T-cell (primary cell): ENCODE data around the gene ZNF44. TPM values are rescaled to one million over a fixed set of nuclear protein-coding genes. Genes with fewer than 3 reads are reported as not detected.
A peak's percentile ranks its signal among the peaks of the same experiment; 100 is the strongest.

Experiments used
- ATAC-seq, 4 experiments: fragments of 200-7000 bp in 3 of 4; fragments of 150-1000 bp in 1 of 4; cut with Tn5 transposase; replicated peaks in 1 of 4; 1 replicate in 3 of 4; 2 replicates in 1 of 4; pipeline ENCODE4 v1.10.0; 2021; ENCODE audit warnings: moderate library complexity in 3 of 4, mild to moderate bottlenecking in 2 of 4, moderate number of reproducible peaks in 1 of 4
- CTCF ChIA-PET, 2 donors: fragments of 300-600 bp; sonication (Branson Sonifier 250); formaldehyde crosslinking; loops; one replicate each; lab custom pipeline; 2022; ENCODE audit warnings: antibody characterized with exemption in 2 of 2; lab: Charles Lee
- POLR2A ChIA-PET, 2 donors: fragments of 300-600 bp; sonication (Branson Sonifier 250); formaldehyde crosslinking; loops; one replicate each; lab custom pipeline; 2022; ENCODE audit warnings: antibody characterized with exemption in 2 of 2; lab: Charles Lee
- DNase-seq, 35 experiments: peaks; one replicate each; pipeline versions ENCODE4 v3.0.0 to v3.0.0-alpha.2; 2013 to 2023
- H3K27ac ChIP-seq: one replicate; pipeline ENCODE4 v1.5.1; 2013; ENCODE audit warnings: low read length
- H3K27me3 ChIP-seq, 2 experiments: replicated peaks in 1 of 2; 1 replicate in 1 of 2; 2 replicates in 1 of 2; pipeline versions ENCODE4 v1.6.1 to v1.7.0; 2013; ENCODE audit warnings: low read length in 1 of 2, mixed read lengths in 1 of 2; ENCODE audit not compliant: control insufficient read depth in 2 of 2, insufficient read depth in 2 of 2; ENCODE audit errors: extremely low read depth in 1 of 2
- H3K36me3 ChIP-seq, 2 donors: 1 replicate in 1 of 2; 2 replicates in 1 of 2; pipeline versions ENCODE4 v1.6.1 to v1.7.0; 2013; ENCODE audit warnings: low read length in 1 of 2; ENCODE audit not compliant: control insufficient read depth in 2 of 2, insufficient read depth in 1 of 2; ENCODE audit errors: extremely low read depth in 1 of 2
- H3K4me1 ChIP-seq, 2 experiments: 1 replicate in 1 of 2; 2 replicates in 1 of 2; pipeline versions ENCODE4 v1.6.1 to v1.7.0; 2013; ENCODE audit warnings: low read length in 2 of 2, mixed read lengths in 1 of 2; ENCODE audit not compliant: insufficient read depth in 2 of 2, control insufficient read depth in 1 of 2; ENCODE audit errors: extremely low read depth in 1 of 2
- H3K4me3 ChIP-seq, 2 donors: 1 replicate in 1 of 2; 2 replicates in 1 of 2; pipeline versions ENCODE4 v1.5.1 to v1.7.0; 2013; ENCODE audit warnings: mild to moderate bottlenecking in 2 of 2, low read length in 1 of 2, moderate library complexity in 1 of 2; ENCODE audit not compliant: control insufficient read depth in 1 of 2; ENCODE audit errors: extremely low read depth in 1 of 2
- H3K9me3 ChIP-seq: 2 replicates; pipeline ENCODE4 v1.7.0; 2013
- H3K27ac Mint-ChIP-seq, 2 donors: one replicate each; pipeline ENCODE4 v1.8.0; 2020 to 2021; ENCODE audit warnings: mild to moderate bottlenecking in 2 of 2, mixed read lengths in 2 of 2
- H3K27me3 Mint-ChIP-seq, 2 donors: one replicate each; pipeline ENCODE4 v1.8.0; 2021 to 2022; ENCODE audit warnings: mixed read lengths in 2 of 2
- H3K36me3 Mint-ChIP-seq: one replicate; pipeline ENCODE4 v1.8.0; 2021; ENCODE audit warnings: mixed read lengths
- H3K4me1 Mint-ChIP-seq, 3 donors: one replicate each; pipeline ENCODE4 v1.8.0; 2020 to 2022; ENCODE audit warnings: mixed read lengths in 3 of 3, mild to moderate bottlenecking in 1 of 3
- H3K4me3 Mint-ChIP-seq, 3 donors: one replicate each; pipeline ENCODE4 v1.8.0; 2020 to 2022; ENCODE audit warnings: mild to moderate bottlenecking in 3 of 3, mixed read lengths in 3 of 3, moderate library complexity in 3 of 3
- H3K9me3 Mint-ChIP-seq, 3 donors: one replicate each; pipeline ENCODE4 v1.8.0; 2020 to 2022; ENCODE audit warnings: mixed read lengths in 3 of 3
- WGBS: methylation state at CpG from one replicate; pipeline ENCODE4 v1.1.5; 2013; ENCODE audit warnings: missing lambda C conversion rate; ENCODE audit not compliant: insufficient coverage; 5-methylcytosine and 5-hydroxymethylcytosine counted together
- total RNA-seq, 35 experiments: library from RNA in 6 of 35; stranded (reverse) in 6 of 35; fragments of 120-200 nt in 1 of 35; gene quantifications; one replicate each; pipeline versions ENCODE4 v1.2.1 to v1.2.4 and lab custom pipeline; 2013 to 2026

ZNF44 gene
- total RNA-seq, 5 donors from 2014 or later (not counting 1 experiment from before 2014, with no cell fraction given), result 22.8 to 65.1 (median 58.5) TPM

DNA sequence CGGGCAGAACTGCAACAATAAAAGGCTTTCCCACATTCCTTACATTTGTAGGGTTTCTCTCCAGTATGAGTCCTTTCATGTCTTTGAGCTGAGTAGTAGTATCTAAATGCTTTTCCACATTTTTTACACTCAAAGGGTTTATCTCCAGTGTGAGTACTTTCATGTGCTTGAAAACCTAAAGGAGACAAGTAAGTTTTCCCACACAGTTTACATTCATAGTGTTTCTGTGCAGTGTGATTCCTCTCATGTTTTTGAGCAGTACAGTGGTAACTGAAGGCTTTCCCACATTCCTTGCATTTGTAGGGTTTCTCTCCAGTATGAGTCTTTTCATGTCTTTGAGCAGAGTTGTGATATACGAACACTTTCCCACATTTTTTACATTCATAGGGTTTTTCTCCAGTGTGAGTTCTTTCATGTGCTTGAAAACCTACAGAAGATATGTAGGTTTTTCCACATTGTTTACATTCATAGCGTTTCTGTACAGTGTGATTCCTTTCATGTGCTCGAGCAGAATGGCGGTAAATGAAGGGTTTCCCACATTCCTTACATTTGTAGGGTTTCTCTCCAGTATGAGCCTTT, 47.0 kb downstream of the ZNF44 start:
- no peaks in the 10 kb centered on the region for H3K4me1 Mint-ChIP-seq
- DNase-seq (no peak), ATAC-seq (no peak)
- H3K4me3 Mint-ChIP-seq, result no peak overlapping the region
- Histone ChIP-seq H3K36me3 (peaks cover 0 to 18% of the 10 kb centered on the region in 2 donors), H3K4me3 (no peak overlapping the region), H3K27ac (no peak overlapping the region), H3K4me1 (no peaks in the 10 kb centered on the region), H3K9me3 (peaks cover 20% of the 10 kb centered on the region), H3K27me3 (no peaks in the 10 kb centered on the region)
- peaks cover 3 to 56% (median 45%) of the 10 kb centered on the region in 3 donors for H3K9me3 Mint-ChIP-seq
- H3K27ac Mint-ChIP-seq, result no peak overlapping the region
- ChIA-PET CTCF (no interaction called here), POLR2A (no interaction called here)
- H3K36me3 Mint-ChIP-seq, result peaks cover 65% of the 10 kb centered on the region
- no CpG with 5 or more reads among the region's 5 CpGs for WGBS
- no peaks in the 10 kb centered on the region for H3K27me3 Mint-ChIP-seq

- H3K4me3 ChIP-seq, result no peak overlapping the region
- H3K27me3 ChIP-seq, result no peaks in the 10 kb centered on the region
- peaks cover 9 to 56% (median 34%) of the 10 kb centered on the region in 3 donors for H3K9me3 Mint-ChIP-seq
- DNase-seq (peak in 1 of 35 experiments; percentile 9), ATAC-seq (no peak)
- H3K36me3 ChIP-seq, result peaks cover 0 to 16% of the 10 kb centered on the region in 2 donors
- ChIA-PET POLR2A (no interaction called here), CTCF (interaction anchor here in 1 of 2 donors (0.5 kb wide), 1 partner anchor 141 kb away, joined by 10 read pairs; no protein-coding TSS in a partner anchor)
- no peaks in the 10 kb centered on the region for H3K4me1 ChIP-seq
- peaks cover 13% of the 10 kb centered on the region for H3K9me3 ChIP-seq
- H3K4me1 Mint-ChIP-seq, result peaks cover 0 to 1% (median 0%) of the 10 kb centered on the region in 3 donors
- no peak overlapping the region for H3K27ac ChIP-seq
- H3K4me3 Mint-ChIP-seq, result no peak overlapping the region
- H3K27me3 Mint-ChIP-seq, result no peaks in the 10 kb centered on the region
- 100% methylated on average over 1 of the region's 2 CpGs for WGBS
- peaks cover 68% of the 10 kb centered on the region for H3K36me3 Mint-ChIP-seq
- no peak overlapping the region for H3K27ac Mint-ChIP-seq
Measured at GRCh38 chr19:12244370-12244769, 50.3 kb downstream of the ZNF44 start.

DNA sequence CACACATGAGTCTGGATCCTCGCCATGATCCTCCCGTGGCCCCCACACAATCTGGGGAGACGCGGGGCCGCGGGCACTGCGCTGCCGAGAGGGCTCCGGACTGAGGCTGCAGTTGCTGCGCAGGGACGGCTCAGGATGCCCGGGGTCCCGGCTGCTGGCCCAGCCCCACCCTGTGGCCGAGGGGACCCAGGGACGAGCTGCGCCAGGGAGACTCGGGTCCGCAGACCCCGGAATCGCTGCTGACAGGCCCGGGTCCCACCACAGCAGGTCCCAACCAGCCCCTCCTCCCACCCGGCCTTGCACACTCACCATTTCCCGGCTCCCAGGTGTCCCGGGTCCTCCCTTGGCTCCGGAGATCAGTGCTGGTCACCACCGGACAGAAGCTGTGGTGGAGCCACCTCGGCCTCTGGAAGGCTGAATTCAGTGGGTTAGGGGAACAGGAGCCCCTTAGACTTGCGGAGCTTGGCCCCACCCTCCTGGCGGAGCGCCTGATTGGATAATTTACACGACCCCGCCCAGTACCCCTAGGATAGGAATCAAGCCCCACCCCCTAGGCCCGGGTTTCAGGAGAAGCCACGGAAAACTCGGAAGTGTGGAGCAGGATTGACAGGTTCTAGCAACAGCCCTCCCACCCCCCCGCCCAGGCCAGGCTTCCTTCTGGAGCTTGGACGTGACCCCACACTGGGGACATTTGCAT, 57.4 kb downstream of the ZNF44 start:
- POLR2A ChIA-PET, result interaction anchor here in 1 of 2 donors (0.5 kb wide), 1 partner anchor 83 kb away, joined by 4 read pairs; no protein-coding TSS in a partner anchor
- WGBS, result over 99% methylated on average over 18 of the region's 37 CpGs
- CTCF ChIA-PET, result interaction anchor here in 1 of 2 donors (0.5 kb wide), 1 partner anchor 84 kb away, joined by 4 read pairs; no protein-coding TSS in a partner anchor
- Mint-ChIP-seq H3K4me1 (peaks cover 0 to 5% (median 0%) of the 10 kb centered on the region in 3 donors), H3K36me3 (peaks cover 57% of the 10 kb centered on the region), H3K27ac (no peak overlapping the region), H3K9me3 (peaks cover 3 to 25% (median 6%) of the 10 kb centered on the region in 3 donors), H3K27me3 (no peaks in the 10 kb centered on the region), H3K4me3 (no peak overlapping the region)
- Histone ChIP-seq H3K27ac (no peak overlapping the region), H3K4me1 (no peaks in the 10 kb centered on the region), H3K36me3 (peaks cover 3 to 5% of the 10 kb centered on the region in 2 donors), H3K27me3 (no peaks in the 10 kb centered on the region), H3K9me3 (no peaks in the 10 kb centered on the region), H3K4me3 (no peak overlapping the region)
- ATAC-seq (no peak), DNase-seq (no peak)

DNA sequence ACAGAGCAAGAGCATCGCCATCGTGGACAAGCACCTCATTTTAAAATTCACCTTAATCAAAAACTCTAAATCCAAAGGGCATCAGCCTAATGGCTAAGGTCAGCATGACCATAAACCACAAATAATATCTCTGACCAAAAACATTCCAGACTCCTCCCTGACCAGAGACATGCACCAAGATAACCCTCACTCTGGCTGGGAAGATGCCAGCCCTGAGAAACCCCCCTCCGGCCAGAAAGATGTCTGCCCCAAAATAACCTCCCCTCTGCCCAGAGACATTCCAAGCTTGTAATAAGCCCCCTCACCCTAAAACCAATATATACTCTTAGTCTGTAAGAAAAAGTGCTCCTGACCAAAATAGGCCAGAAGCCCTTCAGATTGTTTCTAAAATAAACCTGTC, 61.7 kb downstream of the ZNF44 start:
- Histone ChIP-seq H3K27ac (no peak overlapping the region), H3K9me3 (no peaks in the 10 kb centered on the region), H3K27me3 (no peaks in the 10 kb centered on the region), H3K4me3 (no peak overlapping the region), H3K4me1 (no peaks in the 10 kb centered on the region), H3K36me3 (peaks cover 2 to 3% of the 10 kb centered on the region in 2 donors)
- WGBS, result 100% methylated on average over 2 of the region's 3 CpGs
- Mint-ChIP-seq H3K27me3 (no peaks in the 10 kb centered on the region), H3K4me3 (no peak overlapping the region), H3K36me3 (peaks cover 73% of the 10 kb centered on the region), H3K27ac (no peak overlapping the region), H3K4me1 (peaks cover 0 to 3% (median 0%) of the 10 kb centered on the region in 3 donors), H3K9me3 (peaks cover 0 to 19% (median 7%) of the 10 kb centered on the region in 3 donors)
- ChIA-PET POLR2A (no interaction called here), CTCF (no interaction called here)
- ATAC-seq, result no peak
- no peak for DNase-seq

DNA sequence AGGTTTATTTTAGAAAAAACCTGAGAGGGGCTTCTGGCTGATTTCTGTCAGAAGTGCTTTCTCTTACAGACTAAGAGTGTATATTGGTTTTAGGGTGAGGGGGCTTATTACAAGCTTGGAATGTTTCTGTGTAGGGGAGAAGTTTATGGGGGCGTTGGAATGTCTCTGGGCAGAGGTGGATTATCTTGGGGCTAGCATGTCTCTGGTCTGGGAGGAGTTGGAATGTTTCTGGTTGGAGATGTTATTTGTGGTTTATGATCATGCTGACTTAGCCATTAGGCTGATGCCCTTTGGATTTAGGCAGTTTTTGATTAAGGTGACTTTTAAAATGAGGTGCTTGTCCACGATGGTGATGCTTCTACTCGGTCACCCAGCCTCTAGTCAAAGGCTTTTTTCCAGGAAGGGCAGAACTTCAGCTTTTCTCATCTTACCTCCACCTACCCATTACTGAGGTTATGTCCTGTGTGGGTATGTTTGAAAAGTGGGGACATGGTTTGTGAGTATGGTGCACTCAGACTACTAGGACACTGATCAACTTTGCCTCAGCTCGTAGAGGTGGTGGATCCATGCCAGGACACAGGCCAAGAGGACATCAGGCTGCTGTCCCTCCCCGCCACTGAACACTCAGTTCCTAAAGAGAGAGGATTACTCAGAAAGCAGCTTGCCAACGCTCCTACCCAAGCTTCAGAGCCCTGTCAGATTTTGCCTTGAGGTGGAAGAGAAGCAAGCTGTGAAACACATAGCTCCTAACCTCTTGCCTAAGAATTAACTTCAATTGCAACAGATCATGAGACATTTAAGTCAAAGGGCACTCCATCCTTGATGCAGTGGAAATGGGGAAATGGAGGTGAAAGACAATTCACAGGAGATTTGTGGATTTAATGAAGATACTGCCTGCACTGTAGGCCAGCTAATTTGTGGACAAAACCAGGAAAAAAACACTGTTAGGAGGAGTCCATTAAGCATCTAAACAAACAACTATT, 63.6 kb downstream of the ZNF44 start:
- H3K27ac Mint-ChIP-seq, result no peak overlapping the region
- no peak overlapping the region for H3K4me3 Mint-ChIP-seq
- Histone ChIP-seq H3K27me3 (no peaks in the 10 kb centered on the region), H3K4me3 (no peak overlapping the region), H3K4me1 (no peaks in the 10 kb centered on the region), H3K9me3 (no peaks in the 10 kb centered on the region), H3K27ac (no peak overlapping the region), H3K36me3 (peaks cover 0 to 2% of the 10 kb centered on the region in 2 donors)
- 56% methylated on average over 3 of the region's 6 CpGs for WGBS
- H3K9me3 Mint-ChIP-seq, result peaks cover 0 to 19% (median 7%) of the 10 kb centered on the region in 3 donors
- ChIA-PET CTCF (interaction anchor here in 1 of 2 donors (0.6 kb wide), 1 partner anchor 30 kb away, joined by 3 read pairs; no protein-coding TSS in a partner anchor), POLR2A (no interaction called here)
- H3K27me3 Mint-ChIP-seq, result no peaks in the 10 kb centered on the region
- H3K36me3 Mint-ChIP-seq, result peaks cover 70% of the 10 kb centered on the region
- DNase-seq (no peak), ATAC-seq (no peak)
- peaks cover 0 to 3% (median 0%) of the 10 kb centered on the region in 3 donors for H3K4me1 Mint-ChIP-seq

- H3K4me3 ChIP-seq, result no peak overlapping the region
- no peak overlapping the region for H3K27ac Mint-ChIP-seq
- CTCF ChIA-PET, result no interaction called here
- POLR2A ChIA-PET, result no interaction called here
- peaks cover 0 to 19% (median 7%) of the 10 kb centered on the region in 3 donors for H3K9me3 Mint-ChIP-seq
- peaks cover 0 to 3% (median 0%) of the 10 kb centered on the region in 3 donors for H3K4me1 Mint-ChIP-seq
- 78% methylated on average over 1 of the region's 3 CpGs for WGBS
- ATAC-seq (no peak), DNase-seq (no peak)
- no peaks in the 10 kb centered on the region for H3K27me3 Mint-ChIP-seq
- H3K9me3 ChIP-seq, result no peaks in the 10 kb centered on the region
- H3K27ac ChIP-seq, result no peak overlapping the region
- H3K27me3 ChIP-seq, result no peaks in the 10 kb centered on the region
- no peaks in the 10 kb centered on the region for H3K4me1 ChIP-seq
- peaks cover 0 to 2% of the 10 kb centered on the region in 2 donors for H3K36me3 ChIP-seq
- no peak overlapping the region for H3K4me3 Mint-ChIP-seq
- peaks cover 71% of the 10 kb centered on the region for H3K36me3 Mint-ChIP-seq
Measured at GRCh38 chr19:12229990-12230389, 64.7 kb downstream of the ZNF44 start.
